IPS-NIHi11 (cell line): Measurements from ENCODE around the gene ZNF22.
"Not testable (repeated sequence)": the region's sequence is repeated elsewhere in the genome, so short reads cannot be mapped to it uniquely, and the experiment has no call there.

Experiments used
- DNase-seq: peaks from one replicate; pipeline ENCODE4 v3.0.0; 2012; ENCODE audit warnings: mixed read lengths, low spot score

ZNF22 gene

GRCh38 chr10:44991571-44991970 lies 9.2 kb upstream of the ZNF22 start:
- no peak for DNase-seq

GRCh38 chr10:44992070-44992731 lies 8.5 kb upstream of the ZNF22 start:
- DNase-seq, result no peak

- DNase-seq, result no peak
These were observed 7.9 kb upstream of the ZNF22 start for GRCh38 chr10:44992732-44993225.

- no peak for DNase-seq
These were observed 7.3 kb upstream of the ZNF22 start for GRCh38 chr10:44993226-44993921.

- DNase-seq, result no peak
These were observed 6.6 kb upstream of the ZNF22 start for GRCh38 chr10:44993922-44994751.

- no peak for DNase-seq
These were observed 5.8 kb upstream of the ZNF22 start for GRCh38 chr10:44994752-44995530.

GRCh38 chr10:44995581-44995913 lies 5.2 kb upstream of the ZNF22 start:
- no peak for DNase-seq

GRCh38 chr10:44995914-44996669 lies 4.6 kb upstream of the ZNF22 start:
- no peak for DNase-seq

GRCh38 chr10:44997105-44997748 lies 3.5 kb upstream of the ZNF22 start:
- DNase-seq, result no peak

- DNase-seq, result no peak
These were observed 2.5 kb upstream of the ZNF22 start for GRCh38 chr10:44998146-44998631.

GRCh38 chr10:45000138-45000751 lies 478 bp upstream of the ZNF22 start:
- peak; percentile 19 for DNase-seq

- DNase-seq, result peak; percentile 55
These were observed 842 bp downstream of the ZNF22 start for GRCh38 chr10:45001381-45002148.

- DNase-seq, result no peak
These were observed 2.8 kb downstream of the ZNF22 start for GRCh38 chr10:45003432-45004000.

GRCh38 chr10:45004661-45005060 lies 3.9 kb downstream of the ZNF22 start:
- no peak for DNase-seq

GRCh38 chr10:45005284-45005683 lies 4.6 kb downstream of the ZNF22 start:
- DNase-seq, result no peak

GRCh38 chr10:45006276-45007030 lies 5.7 kb downstream of the ZNF22 start:
- DNase-seq, result no peak

GRCh38 chr10:45008524-45009161 lies 7.9 kb downstream of the ZNF22 start:
- DNase-seq, result peak; percentile 77

- not testable (repeated sequence) for DNase-seq
These were observed 13.8 kb downstream of the ZNF22 start for GRCh38 chr10:45014557-45014956.
